Nephron progenitor cell (in vitro differentiated cells): ENCODE measurements around the gene CDC27.
A peak's percentile ranks its signal among the peaks of the same experiment; 100 is the strongest.
"Not testable (repeated sequence)": the region's sequence is repeated elsewhere in the genome, so short reads cannot be mapped to it uniquely, and the experiment has no call there.

ENCODE experiments used
- DNase-seq: peaks from one replicate; pipeline ENCODE4 v3.0.0; 2021
- H3K27ac Mint-ChIP-seq: 2 replicates; pipeline ENCODE4 v1.8.0; 2021; ENCODE audit warnings: mild to moderate bottlenecking, moderate library complexity, mixed read lengths
- H3K27me3 Mint-ChIP-seq: 2 replicates; pipeline ENCODE4 v1.8.0; 2021; ENCODE audit warnings: mild to moderate bottlenecking, low read depth, mixed read lengths; ENCODE audit not compliant: poor library complexity
- H3K36me3 Mint-ChIP-seq: 2 replicates; pipeline ENCODE4 v1.8.0; 2021; ENCODE audit warnings: low read depth, mixed read lengths
- H3K4me1 Mint-ChIP-seq: 2 replicates; pipeline ENCODE4 v1.8.0; 2021; ENCODE audit warnings: mixed read lengths
- H3K4me3 Mint-ChIP-seq: 2 replicates; pipeline ENCODE4 v1.8.0; 2021; ENCODE audit warnings: mild to moderate bottlenecking, moderate library complexity, mixed read lengths
- H3K9me3 Mint-ChIP-seq: 2 replicates; pipeline ENCODE4 v1.8.0; 2021; ENCODE audit warnings: mild to moderate bottlenecking, moderate library complexity, mixed read lengths
- CTCF ChIP-seq: fragments of 200-600 bp; sonication (generic); IDR thresholded peaks from 2 replicates; pipeline ENCODE4 v1.5.0; 2021; ENCODE audit warnings: antibody characterized with exemption

The CDC27 gene

GRCh38 chr17:47180337-47180736 is 8.8 kb downstream of the CDC27 start:
- no peak for TF ChIP-seq CTCF
- Mint-ChIP-seq H3K4me3 (no peak overlapping the region), H3K4me1 (peaks cover 15% of the 10 kb centered on the region), H3K27me3 (no peaks in the 10 kb centered on the region), H3K27ac (no peak overlapping the region), H3K36me3 (peaks cover 35% of the 10 kb centered on the region), H3K9me3 (no peaks in the 10 kb centered on the region)
- DNase-seq: no peak

GRCh38 chr17:47179141-47179540 is 10.0 kb downstream of the CDC27 start:
- Mint-ChIP-seq H3K4me3 (no peak overlapping the region), H3K36me3 (peaks cover 44% of the 10 kb centered on the region), H3K4me1 (peaks cover 9% of the 10 kb centered on the region), H3K27me3 (no peaks in the 10 kb centered on the region), H3K27ac (no peak overlapping the region), H3K9me3 (no peaks in the 10 kb centered on the region)
- no peak for DNase-seq
- no peak for TF ChIP-seq CTCF

- TF ChIP-seq CTCF: no peak
- Mint-ChIP-seq H3K4me1 (peaks cover under 1% of the 10 kb centered on the region), H3K36me3 (peaks cover 50% of the 10 kb centered on the region), H3K27me3 (no peaks in the 10 kb centered on the region), H3K4me3 (no peak overlapping the region), H3K27ac (no peak overlapping the region), H3K9me3 (no peaks in the 10 kb centered on the region)
- DNase-seq: no peak
These were observed 11.8 kb downstream of the CDC27 start for GRCh38 chr17:47177261-47177660.

- H3K27me3 Mint-ChIP-seq: no peaks in the 10 kb centered on the region
- peak overlapping the region; percentile 60 for H3K27ac Mint-ChIP-seq
- no peaks in the 10 kb centered on the region for H3K4me1 Mint-ChIP-seq
- no peak overlapping the region for H3K4me3 Mint-ChIP-seq
- DNase-seq: no peak
- no peak for TF ChIP-seq CTCF
- peaks cover 52% of the 10 kb centered on the region for H3K36me3 Mint-ChIP-seq
- H3K9me3 Mint-ChIP-seq: no peaks in the 10 kb centered on the region
These were observed 12.7 kb downstream of the CDC27 start for GRCh38 chr17:47176389-47176826.

GRCh38 chr17:47174823-47175222 is 14.3 kb downstream of the CDC27 start:
- H3K27ac Mint-ChIP-seq: peak overlapping the region; percentile 22
- H3K9me3 Mint-ChIP-seq, H3K4me1 Mint-ChIP-seq, H3K4me3 Mint-ChIP-seq, DNase-seq, H3K27me3 Mint-ChIP-seq: not testable (repeated sequence)
- H3K36me3 Mint-ChIP-seq: peaks cover 61% of the 10 kb centered on the region

GRCh38 chr17:47172696-47173565 is 16.2 kb downstream of the CDC27 start:
- Mint-ChIP-seq H3K9me3 (no peaks in the 10 kb centered on the region), H3K4me3 (no peak overlapping the region), H3K27me3 (no peaks in the 10 kb centered on the region), H3K27ac (no peak overlapping the region), H3K36me3 (peaks cover 62% of the 10 kb centered on the region), H3K4me1 (no peaks in the 10 kb centered on the region)
- no peak for TF ChIP-seq CTCF
- no peak for DNase-seq
